Liver (tissue), 9 donors: ENCODE measurements around the gene TFF2. TPM values are rescaled to one million over a fixed set of nuclear protein-coding genes. Genes with fewer than 3 reads are reported as not detected.

Experiments used
- DNase-seq: peaks from one replicate; pipeline ENCODE4 v3.0.0-alpha.2; 2017; ENCODE audit warnings: low spot score
- H3K27ac ChIP-seq, 2 donors: one replicate each; pipeline ENCODE4 v1.7.0; 2013; ENCODE audit warnings: inconsistent platforms in 2 of 2, low read length in 2 of 2, control low read depth in 1 of 2, low read depth in 1 of 2, mild to moderate bottlenecking in 1 of 2
- H3K27me3 ChIP-seq, 4 donors: one replicate each; pipeline versions ENCODE4 v1.6.1 to v1.7.0; 2013; ENCODE audit warnings: low read length in 3 of 4, inconsistent platforms in 1 of 4, mild to moderate bottlenecking in 1 of 4, moderate library complexity in 1 of 4; ENCODE audit not compliant: control insufficient read depth in 4 of 4, insufficient read depth in 4 of 4
- H3K36me3 ChIP-seq, 4 donors: one replicate each; pipeline versions ENCODE4 v1.6.1 to v1.7.0; 2013; ENCODE audit warnings: low read length in 3 of 4, mild to moderate bottlenecking in 3 of 4, low read depth in 1 of 4, moderate library complexity in 1 of 4; ENCODE audit not compliant: control insufficient read depth in 4 of 4, insufficient read depth in 3 of 4
- H3K4me1 ChIP-seq, 4 donors: one replicate each; pipeline versions ENCODE4 v1.6.1 to v1.7.0; 2013; ENCODE audit warnings: low read length in 3 of 4, mild to moderate bottlenecking in 3 of 4, moderate library complexity in 1 of 4; ENCODE audit not compliant: control insufficient read depth in 4 of 4, insufficient read depth in 4 of 4
- H3K4me3 ChIP-seq, 3 donors: one replicate each; pipeline versions ENCODE4 v1.6.1 to v1.7.0; 2013; ENCODE audit warnings: low read length in 3 of 3, control low read depth in 1 of 3, low read depth in 1 of 3, mild to moderate bottlenecking in 1 of 3
- H3K9ac ChIP-seq, 2 donors: one replicate each; pipeline ENCODE4 v1.7.0; 2013; ENCODE audit warnings: low read length in 2 of 2, mild to moderate bottlenecking in 2 of 2, moderate library complexity in 2 of 2, control low read depth in 1 of 2, low read depth in 1 of 2
- H3K9me3 ChIP-seq, 4 donors: one replicate each; pipeline versions ENCODE4 v1.6.1 to v1.7.0; 2013; ENCODE audit warnings: low read length in 3 of 4; ENCODE audit not compliant: control insufficient read depth in 4 of 4
- CTCF ChIP-seq: fragments of 150-350 bp; IDR thresholded peaks from 2 replicates; pipeline ENCODE4 v1.5.1; 2017; ENCODE audit warnings: improper control_type of control experiment, low read depth, low read length; ENCODE audit not compliant: missing input control
- FOXA2 ChIP-seq: IDR thresholded peaks from 2 replicates; pipeline ENCODE4 v1.6.1; 2016; ENCODE audit warnings: antibody characterized with exemption
- GABPA ChIP-seq, 2 donors: IDR thresholded peaks in 1 of 2; conservative IDR thresholded peaks in 1 of 2; 2 replicates each; pipeline ENCODE4 v1.6.1; 2016; ENCODE audit warnings: antibody characterized with exemption in 2 of 2, mild to moderate bottlenecking in 1 of 2, moderate library complexity in 1 of 2
- HNF4A ChIP-seq, 2 donors: conservative IDR thresholded peaks; 2 replicates each; pipeline ENCODE4 v1.6.1; 2016; ENCODE audit warnings: antibody characterized with exemption in 2 of 2, mild to moderate bottlenecking in 2 of 2
- HNF4G ChIP-seq: IDR thresholded peaks from 2 replicates; pipeline ENCODE4 v1.6.1; 2016; ENCODE audit warnings: antibody characterized with exemption
- JUND ChIP-seq, 2 donors: IDR thresholded peaks; 2 replicates each; pipeline ENCODE4 v1.6.1; 2016; ENCODE audit warnings: antibody characterized with exemption in 2 of 2
- MAX ChIP-seq: IDR thresholded peaks from 2 replicates; pipeline ENCODE4 v1.6.1; 2016; ENCODE audit warnings: antibody characterized with exemption
- RAD21 ChIP-seq, 2 donors: IDR thresholded peaks; 2 replicates each; pipeline ENCODE4 v1.6.1; 2016; ENCODE audit warnings: antibody characterized with exemption in 2 of 2, mild to moderate bottlenecking in 2 of 2
- REST ChIP-seq: IDR thresholded peaks from 2 replicates; pipeline ENCODE4 v1.6.1; 2016; ENCODE audit warnings: antibody characterized with exemption, mild to moderate bottlenecking
- ZBTB33 ChIP-seq: IDR thresholded peaks from 2 replicates; pipeline ENCODE4 v1.6.1; 2016; ENCODE audit warnings: antibody characterized with exemption
- WGBS: extraction: QIAGEN DNeasy Blood & Tissue Kit; methylation state at CpG from one replicate; pipeline ENCODE4 v1.1.7; 2013; 5-methylcytosine and 5-hydroxymethylcytosine counted together
- polyA plus RNA-seq, 2 donors: library from polyadenylated mRNA; stranded (reverse) in 1 of 2; unstranded in 1 of 2; fragments of 200-250 nt in 1 of 2; fragments of >200 nt in 1 of 2; fragmentation: Nextera tagmentation in 1 of 2; extraction: Ambion mirVana in 1 of 2; gene quantifications; one replicate each; pipeline versions ENCODE4 v1.2.1 to v1.2.3, GENCODE V29; 2013 to 2015
- total RNA-seq, 2 donors: library from RNA; depleted of rRNA; stranded (reverse); fragments of >200 nt; gene quantifications; one replicate each; pipeline ENCODE4 v1.2.3, GENCODE V29; 2014
- donor health status: healthy.
- donor health status: healthy.
- donor health status: healthy.
- donor health status: healthy.
- donor health status: healthy.

TFF2 gene
- total and polyA plus RNA-seq, 4 donors: 1.0 TPM; not detected in 3

- Histone ChIP-seq H3K27ac (no peak overlapping the region), H3K9ac (no peak overlapping the region), H3K4me1 (no peaks in the 10 kb centered on the region), H3K27me3 (peaks cover 0 to 4% (median 0%) of the 10 kb centered on the region in 4 donors), H3K4me3 (no peak overlapping the region), H3K36me3 (no peaks in the 10 kb centered on the region), H3K9me3 (no peaks in the 10 kb centered on the region)
- DNase-seq: no peak
- WGBS: 83% methylated on average over 19 of the region's 19 CpGs
- TF ChIP-seq GABPA (IDR thresholded peaks at IDR 0.05 in 1 of 2, conservative IDR thresholded peaks at IDR 0.05 in 1 of 2) (no peak), JUND (IDR thresholded peaks at IDR 0.05) (no peak), ZBTB33 (no peak), CTCF (no peak), REST (no peak)
Observed at GRCh38 chr21:42396799-42397745, 46.3 kb upstream of the TFF2 start.

- WGBS: 82% methylated on average over 17 of the region's 17 CpGs
- DNase-seq: no peak
- no peak within 1 kb of the TSS for H3K4me3 ChIP-seq
- TF ChIP-seq CTCF (no peak), HNF4G (no peak), GABPA (IDR thresholded peaks at IDR 0.05 in 1 of 2, conservative IDR thresholded peaks at IDR 0.05 in 1 of 2) (no peak), HNF4A (conservative IDR thresholded peaks at IDR 0.05) (no peak), FOXA2 (no peak), REST (no peak), MAX (no peak), ZBTB33 (no peak), RAD21 (IDR thresholded peaks at IDR 0.05) (no peak)
Observed at GRCh38 chr21:42395905-42396651, 45.3 kb upstream of the TFF2 start, which contains the start of gene TMPRSS3. Gene TMPRSS3 (minus strand): TSS chr21:42396052. CDS start chr21:42395417, 635 bp downstream.

More at GRCh38 chr21:42395905-42396651, 45.3 kb upstream of the TFF2 start, which contains the start of gene TMPRSS3:
- H3K9ac ChIP-seq: no peak within 1 kb of the TSS
- H3K9me3 ChIP-seq: no peaks in the 10 kb centered on the region
- H3K27me3 ChIP-seq: peaks cover 0 to 4% (median 0%) of the 10 kb centered on the region in 4 donors
- H3K36me3 ChIP-seq: no peaks in the 10 kb centered on the region
- no peaks in the 10 kb centered on the region for H3K4me1 ChIP-seq
- no peak within 1 kb of the TSS for H3K27ac ChIP-seq
